Eye (tissue), 1 donor: Measurements from ENCODE around the gene DAZAP1.
A peak's percentile ranks its signal among the peaks of the same experiment; 100 is the strongest.

Source experiments
- DNase-seq: peaks from one replicate; pipeline ENCODE4 v3.0.0-alpha.2; 2015

DAZAP1 gene

DNA sequence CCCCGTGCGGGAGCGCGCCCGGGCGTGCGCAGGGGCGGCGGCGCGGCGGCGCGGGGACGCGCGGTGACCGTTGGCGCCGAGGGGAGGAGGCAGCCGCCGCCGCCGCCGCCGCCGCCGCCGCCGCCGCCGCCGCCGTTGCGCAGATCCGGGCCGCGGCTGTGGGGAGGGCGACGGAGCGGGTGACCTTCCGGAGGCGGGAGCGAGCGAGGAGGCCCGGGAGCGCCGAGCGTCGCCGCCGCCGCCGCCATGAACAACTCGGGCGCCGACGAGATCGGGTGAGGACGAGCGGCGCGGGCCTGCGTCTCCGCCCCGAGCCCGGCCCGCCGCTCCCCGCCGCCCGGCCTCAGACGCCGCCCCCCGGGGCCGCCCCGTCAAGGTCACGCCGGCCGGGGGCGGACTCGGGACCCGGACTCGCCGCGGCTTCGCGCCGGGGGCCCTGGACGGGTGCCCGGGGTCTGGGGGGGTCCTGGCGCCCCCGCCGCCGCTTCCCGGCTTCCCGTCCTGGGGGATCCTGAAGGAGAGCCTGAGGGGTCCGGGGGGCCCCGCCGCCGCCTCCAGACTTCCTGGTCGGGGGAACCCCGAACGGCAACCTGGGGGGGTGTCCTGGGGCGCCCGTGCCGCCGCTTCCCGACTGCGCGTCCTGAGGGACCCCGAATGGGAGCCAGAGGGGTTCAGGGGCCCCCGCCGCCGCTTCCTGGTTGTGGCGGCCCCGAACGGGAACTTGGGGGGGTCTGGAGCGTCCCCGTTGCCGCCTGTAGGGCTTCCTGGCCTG is at the start of gene DAZAP1:
Gene DAZAP1 (plus strand): TSS at position 59 of the 772 bp plus-strand sequence. CDS start 188 bp downstream, at position 247.
- DNase-seq, result no peak

DNA sequence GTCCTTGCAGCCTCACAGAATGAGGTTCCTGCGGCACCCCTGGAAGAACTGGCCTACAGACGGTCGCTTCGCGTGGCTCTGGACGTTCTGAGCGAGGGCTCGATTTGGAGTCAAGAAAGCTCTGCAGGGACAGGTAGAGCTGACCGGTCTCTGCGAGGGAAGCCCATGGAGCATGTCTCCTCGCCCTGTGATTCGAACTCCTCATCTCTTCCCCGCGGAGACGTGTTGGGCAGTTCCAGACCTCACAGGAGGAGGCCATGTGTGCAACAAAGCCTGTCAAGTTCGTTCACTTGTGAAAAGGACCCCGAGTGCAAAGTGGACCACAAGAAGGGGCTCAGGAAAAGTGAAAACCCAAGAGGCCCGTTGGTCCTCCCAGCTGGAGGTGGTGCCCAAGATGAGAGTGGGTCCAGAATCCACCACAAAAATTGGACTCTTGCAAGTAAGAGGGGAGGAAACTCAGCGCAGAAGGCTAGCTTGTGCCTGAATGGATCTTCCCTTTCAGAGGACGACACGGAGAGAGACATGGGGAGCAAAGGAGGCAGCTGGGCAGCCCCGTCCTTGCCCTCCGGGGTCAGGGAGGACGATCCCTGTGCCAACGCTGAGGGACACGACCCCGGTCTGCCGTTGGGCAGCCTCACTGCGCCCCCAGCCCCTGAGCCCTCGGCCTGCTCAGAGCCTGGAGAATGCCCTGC is 47.1 kb upstream of the DAZAP1 start:
- peak; percentile 89 for DNase-seq

GRCh38 chr19:1360818-1361461 is 46.4 kb upstream of the DAZAP1 start:
- DNase-seq, result peak; percentile 87

DNA sequence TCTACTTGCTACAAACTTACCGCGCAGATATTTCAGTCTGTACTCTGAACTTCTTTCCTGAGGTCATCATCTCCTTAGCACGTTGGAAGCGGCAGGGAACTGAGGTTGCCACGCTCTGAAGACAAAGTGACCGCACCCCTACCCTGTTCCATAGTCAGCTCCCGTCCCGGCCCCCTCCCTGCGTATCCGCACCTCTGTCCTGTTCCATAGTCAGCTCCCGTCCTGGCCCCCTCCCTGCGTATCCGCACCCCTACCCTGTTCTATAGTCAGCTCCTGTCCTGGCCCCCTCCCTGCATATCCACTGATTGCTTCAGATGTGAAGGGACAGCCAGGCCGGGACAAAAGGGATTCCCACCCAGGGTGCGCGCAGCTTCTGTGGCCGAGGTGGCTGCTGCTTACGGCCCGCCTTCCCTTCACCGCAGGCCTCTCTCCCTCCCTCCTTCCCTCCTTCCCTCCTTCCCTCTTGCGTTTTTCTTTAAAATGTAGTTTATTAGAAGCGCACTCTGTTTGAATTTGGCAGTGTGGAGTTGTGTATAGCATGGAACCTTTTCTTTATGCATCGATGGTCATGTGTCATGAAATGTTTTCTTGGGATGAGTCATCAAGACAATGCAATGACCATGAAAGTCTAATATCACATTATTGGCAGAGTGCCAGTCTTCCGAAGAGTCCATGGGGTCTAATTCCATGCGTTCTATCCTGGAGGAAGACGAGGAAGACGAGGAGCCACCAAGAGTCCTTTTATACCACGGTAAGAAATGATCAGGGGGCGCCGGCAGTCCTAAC is 45.6 kb upstream of the DAZAP1 start:
- peak; percentile 85 for DNase-seq

GRCh38 chr19:1362387-1363257 is 44.8 kb upstream of the DAZAP1 start:
- no peak for DNase-seq

GRCh38 chr19:1363599-1363998 is 43.8 kb upstream of the DAZAP1 start:
- DNase-seq, result no peak

DNA sequence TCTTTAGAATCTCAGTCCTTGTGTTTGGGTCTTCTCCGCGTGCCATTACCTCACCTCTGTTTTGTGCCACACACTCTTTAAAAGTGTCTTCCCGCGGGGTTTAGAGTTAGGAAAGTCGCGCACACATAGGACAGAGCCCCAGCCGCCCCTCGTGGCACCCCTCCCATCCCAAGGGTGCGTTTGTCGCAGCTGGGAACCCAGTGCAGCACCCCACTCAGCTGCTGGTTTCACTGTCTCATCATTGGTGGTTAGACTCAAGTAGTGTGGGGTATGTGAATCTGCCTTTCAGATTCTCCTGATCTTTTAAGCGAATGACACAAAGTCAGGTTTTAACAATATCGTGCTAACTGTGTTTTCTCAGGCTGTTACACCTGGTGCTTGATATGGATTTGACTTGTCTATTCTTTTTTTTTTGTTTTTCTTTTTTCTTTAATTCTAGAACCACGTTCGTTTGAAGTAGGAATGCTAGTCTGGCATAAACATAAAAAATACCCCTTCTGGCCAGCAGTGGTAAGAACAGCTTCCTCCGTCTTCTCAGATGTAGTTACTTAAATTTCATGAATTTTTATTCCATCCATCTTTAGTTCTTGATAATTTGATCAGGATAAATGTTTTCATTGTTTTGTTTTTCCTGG is 43.2 kb upstream of the DAZAP1 start:
- DNase-seq, result peak; percentile 8

- DNase-seq, result peak; percentile 64
These were observed 41.8 kb upstream of the DAZAP1 start for GRCh38 chr19:1365319-1366269.

- DNase-seq, result no peak
These were observed 41.1 kb upstream of the DAZAP1 start for GRCh38 chr19:1366296-1366695.

DNA sequence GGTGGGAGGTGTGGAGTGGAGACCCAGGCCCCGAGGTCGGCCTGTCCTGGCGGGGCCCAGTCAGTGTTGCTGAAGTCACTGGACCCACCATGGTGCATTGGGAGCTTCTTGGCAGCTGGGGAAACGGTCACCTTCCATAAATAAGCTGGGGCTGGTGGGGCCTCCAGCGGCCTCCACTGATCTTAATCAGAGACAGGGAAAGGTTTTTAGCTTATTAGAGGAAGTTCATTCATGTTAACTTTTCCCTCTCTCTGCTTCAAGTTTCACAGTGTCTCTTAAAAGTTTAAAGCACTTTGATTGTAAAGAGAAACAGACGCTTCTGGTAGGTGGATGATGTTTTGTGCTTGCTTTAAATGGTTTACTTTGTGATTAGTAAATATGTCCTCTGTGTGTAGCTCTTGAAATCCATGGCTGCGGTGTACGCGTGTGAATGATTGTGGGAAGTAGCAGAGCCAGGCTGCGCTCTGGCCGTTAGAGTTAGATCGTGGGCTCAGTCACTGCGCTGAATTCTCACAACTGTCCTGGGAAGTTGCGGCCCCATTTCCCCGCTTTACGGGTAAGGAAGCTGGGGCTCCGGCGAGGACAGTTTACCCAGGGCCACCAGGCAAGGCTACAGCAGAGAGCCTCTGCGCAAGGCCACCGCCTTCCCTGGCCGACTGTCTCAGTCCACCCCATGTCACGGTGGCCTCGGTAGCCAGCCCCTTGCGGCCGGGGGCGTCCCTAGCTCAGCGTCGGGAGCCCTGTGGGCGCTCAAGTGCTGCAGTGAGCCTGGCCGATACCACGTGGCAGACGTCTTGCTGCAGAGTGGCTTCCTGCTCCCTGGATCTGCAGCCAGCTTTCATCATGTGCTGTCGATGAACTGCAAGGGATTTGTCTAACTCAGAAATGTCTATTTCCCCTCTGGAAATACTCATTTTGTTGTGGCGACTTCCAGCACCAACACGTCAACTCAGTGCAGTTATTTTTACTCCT is 40.2 kb upstream of the DAZAP1 start:
- no peak for DNase-seq

DNA sequence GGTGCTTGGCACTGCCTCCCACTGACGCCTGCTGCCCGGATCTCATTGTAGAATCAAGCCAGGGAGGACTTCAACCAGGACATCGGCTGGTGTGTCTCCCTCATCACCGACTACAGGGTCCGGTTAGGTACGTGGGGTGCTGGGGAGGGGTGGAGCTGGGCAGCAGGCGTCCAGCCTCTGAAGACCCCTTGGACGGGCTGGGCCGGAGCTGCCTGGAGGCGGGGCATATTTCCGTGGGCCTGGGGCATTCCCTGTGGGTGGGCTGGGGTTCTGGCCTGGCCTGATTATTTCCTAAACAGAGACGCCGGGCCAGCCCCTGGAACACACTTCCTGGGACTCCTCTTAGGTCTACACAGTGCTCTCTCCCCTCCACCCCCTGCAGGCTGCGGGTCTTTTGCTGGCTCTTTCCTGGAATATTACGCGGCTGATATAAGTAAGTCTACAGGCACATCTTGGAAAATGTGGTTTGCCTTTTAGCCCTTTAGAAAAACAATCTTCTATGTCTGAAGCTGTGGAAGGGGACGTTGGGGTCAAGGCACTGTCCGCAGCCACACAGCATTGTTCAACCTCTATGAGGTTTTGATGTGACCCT is 38.1 kb upstream of the DAZAP1 start:
- DNase-seq, result no peak

DNA sequence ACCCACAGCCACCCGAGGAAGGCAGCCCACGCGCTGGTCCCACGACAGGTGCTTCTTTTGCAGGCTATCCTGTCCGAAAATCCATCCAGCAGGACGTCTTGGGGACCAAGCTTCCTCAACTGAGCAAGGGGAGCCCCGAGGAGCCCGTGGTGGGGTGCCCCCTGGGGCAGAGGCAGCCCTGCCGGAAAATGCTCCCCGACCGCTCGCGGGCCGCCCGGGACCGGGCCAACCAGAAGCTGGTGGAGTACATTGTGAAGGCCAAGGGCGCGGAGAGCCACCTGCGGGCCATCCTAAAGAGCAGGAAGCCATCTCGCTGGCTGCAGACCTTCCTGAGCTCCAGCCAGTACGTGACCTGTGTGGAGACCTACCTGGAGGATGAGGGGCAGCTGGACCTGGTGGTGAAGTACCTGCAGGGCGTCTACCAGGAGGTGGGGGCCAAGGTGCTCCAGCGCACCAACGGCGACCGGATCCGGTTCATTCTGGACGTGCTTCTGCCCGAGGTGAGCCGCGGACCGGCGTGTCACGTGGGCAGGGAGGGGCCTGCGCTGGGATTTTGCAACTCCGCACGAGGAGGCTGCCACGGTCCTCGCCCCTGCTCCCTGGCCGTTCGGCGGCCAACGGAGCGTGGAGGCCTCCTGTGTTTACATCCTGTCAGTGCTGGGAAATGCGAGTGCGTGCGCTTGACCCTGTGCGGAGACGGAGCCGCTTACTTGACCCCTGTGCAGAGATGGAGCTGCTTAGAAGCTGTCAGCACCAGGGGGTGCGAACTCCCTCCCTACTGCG is 36.6 kb upstream of the DAZAP1 start:
- peak; percentile 55 for DNase-seq

GRCh38 chr19:1373042-1373533 is 34.3 kb upstream of the DAZAP1 start:
- no peak for DNase-seq

GRCh38 chr19:1373534-1374249 is 33.7 kb upstream of the DAZAP1 start:
- peak; percentile 61 for DNase-seq

DNA sequence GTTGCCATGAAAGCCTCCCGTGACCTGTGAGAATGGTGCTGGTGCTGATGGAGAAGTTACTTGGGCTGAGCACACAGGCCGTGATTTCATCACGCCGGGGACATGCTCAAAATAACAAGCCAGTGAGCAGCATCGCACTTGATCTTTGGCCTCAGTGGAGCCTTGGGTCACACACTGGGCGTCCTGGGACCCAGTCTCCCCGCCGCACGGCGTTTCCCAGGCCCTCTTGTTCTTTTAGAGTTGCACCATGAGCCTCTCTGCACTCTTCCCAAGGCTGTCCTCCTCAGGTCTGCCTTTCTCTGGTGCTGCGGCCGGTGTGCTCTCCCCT is 33.2 kb upstream of the DAZAP1 start:
- DNase-seq, result no peak

GRCh38 chr19:1376415-1376805 is 31.0 kb upstream of the DAZAP1 start:
- no peak for DNase-seq
